ENCODE measurements around the gene NPAS3.

- TF ChIP-seq POLR2AphosphoS5 (IDR thresholded peaks at IDR 0.05; ENCODE audit: low read depth, low read length), result no peak
- TF ChIP-seq TAF1 (IDR thresholded peaks at IDR 0.05; ENCODE audit: low read depth, low read length), result no peak
- no peak for TF ChIP-seq POLR2A (IDR thresholded peaks at IDR 0.05; ENCODE audit: low read depth, low read length)
- no peak for TF ChIP-seq PAX5 (IDR thresholded peaks at IDR 0.05; ENCODE audit: insufficient read depth, low read length, severe bottlenecking)
Measured at GRCh38 chr14:32996343-32996742, 57.7 kb downstream of the NPAS3 start.
